GM23248 (cell line): ENCODE measurements around the gene ASB1. TPM values are rescaled to one million over a fixed set of nuclear protein-coding genes. Genes with fewer than 3 reads are reported as not detected.

ENCODE experiments used
- DNase-seq: peaks from one replicate; pipeline ENCODE4 v3.0.0-alpha.2; 2015
- H2AFZ ChIP-seq: fragments of 200-600 bp; sonication (generic); 2 replicates; pipeline ENCODE4 v1.6.1; 2016; ENCODE audit warnings: antibody characterized with exemption
- H3F3A ChIP-seq: fragments of 200-600 bp; sonication (generic); 2 replicates; pipeline ENCODE4 v1.6.1; 2016; ENCODE audit warnings: mild to moderate bottlenecking, antibody characterized with exemption, mixed run types; ENCODE audit not compliant: insufficient read depth
- H3K27ac ChIP-seq: fragments of 200-600 bp; sonication (generic); 2 replicates; pipeline ENCODE4 v1.5.1; 2016; ENCODE audit warnings: mild to moderate bottlenecking
- H3K27me3 ChIP-seq: fragments of 200-600 bp; sonication (generic); replicated peaks from 2 replicates; pipeline ENCODE4 v1.6.1; 2016; ENCODE audit warnings: mild to moderate bottlenecking; ENCODE audit not compliant: insufficient read depth
- H3K36me3 ChIP-seq: fragments of 200-600 bp; sonication (generic); 2 replicates; pipeline ENCODE4 v1.6.1; 2016; ENCODE audit warnings: low read depth, mild to moderate bottlenecking
- H3K4me1 ChIP-seq: fragments of 200-600 bp; sonication (generic); 2 replicates; pipeline ENCODE4 v1.6.1; 2016; ENCODE audit warnings: mild to moderate bottlenecking; ENCODE audit not compliant: insufficient read depth
- H3K4me2 ChIP-seq: fragments of 200-600 bp; sonication (generic); one replicate; pipeline ENCODE4 v1.6.1; 2016; ENCODE audit warnings: mild to moderate bottlenecking; ENCODE audit not compliant: unreplicated experiment
- H3K4me3 ChIP-seq: fragments of 200-600 bp; sonication (generic); 2 replicates; pipeline ENCODE4 v1.5.1; 2016; ENCODE audit warnings: mild to moderate bottlenecking
- H3K79me2 ChIP-seq: fragments of 200-600 bp; sonication (generic); 2 replicates; pipeline ENCODE4 v1.6.1; 2016; ENCODE audit warnings: mild to moderate bottlenecking; ENCODE audit not compliant: insufficient read depth
- H3K9ac ChIP-seq: fragments of 200-600 bp; sonication (generic); 2 replicates; pipeline ENCODE4 v1.6.1; 2016; ENCODE audit warnings: mild to moderate bottlenecking
- H3K9me2 ChIP-seq: fragments of 200-600 bp; sonication (generic); 2 replicates; pipeline ENCODE4 v1.6.1; 2016; ENCODE audit warnings: mixed run types, mild to moderate bottlenecking, moderate library complexity; ENCODE audit not compliant: insufficient read depth
- H3K9me3 ChIP-seq: fragments of 200-600 bp; sonication (generic); one replicate; pipeline ENCODE4 v1.6.1; 2017; ENCODE audit warnings: low read depth
- H4K20me1 ChIP-seq: fragments of 200-600 bp; sonication (generic); 2 replicates; pipeline ENCODE4 v1.6.0; 2016; ENCODE audit not compliant: insufficient read depth
- EZH2 ChIP-seq: fragments of 200-600 bp; sonication (generic); IDR thresholded peaks from 2 replicates; pipeline ENCODE4 v1.6.1; 2018; ENCODE audit warnings: antibody characterized with exemption, mild to moderate bottlenecking; ENCODE audit not compliant: insufficient read depth, poor library complexity, severe bottlenecking
- EZH2phosphoT487 ChIP-seq: fragments of 200-600 bp; sonication (generic); IDR thresholded peaks from 2 replicates; pipeline ENCODE4 v1.6.1; 2018; ENCODE audit warnings: antibody characterized with exemption, moderate library complexity, mild to moderate bottlenecking, low read depth; ENCODE audit not compliant: insufficient read depth
- WGBS, 2 experiments: methylation state at CpG; one replicate each; pipeline ENCODE4 v1.1.6; 2015 to 2017; ENCODE audit warnings: low lambda C conversion rate in 2 of 2, low coverage in 1 of 2; ENCODE audit errors: missing lambda C conversion rate in 2 of 2; 5-methylcytosine and 5-hydroxymethylcytosine counted together
- in situ Hi-C: fragments of 300-500 bp; cut with MboI; formaldehyde crosslinking; loops from 2 replicates; pipeline ENCODE4 v1.15.0; 2020
- polyA plus RNA-seq: library from polyadenylated mRNA; unstranded; fragments of >200 nt; fragmentation: Nextera tagmentation; extraction: Ambion mirVana; gene quantifications from 2 replicates; pipeline ENCODE4 v1.2.1, GENCODE V29; 2016
- total RNA-seq: library from RNA; depleted of rRNA; stranded (reverse); fragments of >200 nt; shearing (Covaris generic); gene quantifications from 2 replicates; pipeline ENCODE4 v1.2.3, GENCODE V29; 2014

Gene ASB1
- total and polyA plus RNA-seq, 2 experiments from 2014 or later = 35.3 to 35.5 TPM

DNA sequence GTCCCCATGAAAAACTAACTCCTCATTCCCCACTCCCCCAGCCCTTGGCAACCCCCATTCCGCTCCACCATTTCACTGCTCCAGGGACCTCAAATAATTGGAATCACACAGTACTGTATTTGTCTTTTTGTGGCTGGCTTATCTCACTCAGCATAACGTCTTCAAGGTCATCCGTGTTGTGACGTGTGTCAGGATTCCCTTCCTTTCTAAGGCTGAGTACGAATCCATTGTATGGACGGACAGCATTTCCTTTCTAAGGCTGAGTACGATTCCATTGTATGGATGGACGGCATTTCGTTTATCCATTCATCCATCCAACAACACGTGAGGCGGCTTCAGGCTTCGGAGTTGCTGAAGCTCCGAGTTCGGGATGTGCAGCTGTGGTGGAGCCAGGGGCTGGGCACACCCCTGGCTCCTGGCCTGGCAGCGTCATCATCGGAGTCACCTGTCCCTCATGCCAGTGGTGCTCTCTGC, 1.2 kb upstream of the ASB1 start:
- H3K27ac ChIP-seq = peak overlapping the region; percentile 93
- H3K27me3 ChIP-seq = no peaks in the 10 kb centered on the region
- in situ Hi-C loops = no loop called here
- H3K9ac ChIP-seq = peak overlapping the region; percentile 96
- 64 to 66% methylated on average over 16 of the region's 16 CpGs for WGBS, 2 experiments
- H2AFZ ChIP-seq = no peak overlapping the region
- H3K4me3 ChIP-seq = peak overlapping the region; percentile 89
- H3F3A ChIP-seq = peaks cover 44% of the 10 kb centered on the region
- H3K36me3 ChIP-seq = peaks cover 6% of the 10 kb centered on the region; the same call in 1 of the 2 replicates
- no peaks in the 10 kb centered on the region for H3K9me3 ChIP-seq
- H3K4me1 ChIP-seq = peaks cover 49% of the 10 kb centered on the region
- peaks cover 35% of the 10 kb centered on the region for H3K79me2 ChIP-seq
- H3K4me2 ChIP-seq = peak overlapping the region; percentile 83
- no peaks in the 10 kb centered on the region for H4K20me1 ChIP-seq
- DNase-seq = no peak
- TF ChIP-seq EZH2phosphoT487 (no peak), EZH2 (no peak)
- H3K9me2 ChIP-seq = no peaks in the 10 kb centered on the region

DNA sequence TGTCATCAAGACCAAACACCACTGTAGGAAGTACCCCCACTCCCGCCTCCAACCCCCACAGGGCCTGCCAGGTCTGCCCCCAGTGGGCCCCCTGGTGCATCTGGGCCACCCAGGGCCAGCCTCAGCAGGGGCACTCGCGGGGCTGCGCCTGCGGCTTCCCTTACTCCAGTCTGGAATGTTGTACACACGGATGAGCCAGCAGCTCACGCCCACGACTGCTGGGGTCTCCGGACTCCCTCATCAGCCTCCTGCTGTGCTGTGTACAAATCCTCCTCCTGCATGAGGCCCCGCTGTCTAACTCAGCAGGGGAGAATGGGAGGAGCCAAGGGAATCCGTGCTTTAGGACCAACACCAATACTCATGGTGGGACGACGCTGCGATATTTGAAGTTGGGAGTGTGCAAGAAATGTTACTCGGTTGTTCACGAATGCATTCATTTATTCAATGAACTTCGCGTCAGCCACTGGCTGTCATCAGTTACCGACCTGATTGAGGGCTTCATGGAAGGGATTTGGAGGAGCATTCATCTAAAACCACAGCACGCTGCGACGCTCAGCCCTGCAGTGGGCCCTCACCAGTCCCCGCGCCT, 654 bp upstream of the ASB1 start:
- peaks cover 41% of the 10 kb centered on the region for H3K79me2 ChIP-seq
- no peaks in the 10 kb centered on the region for H4K20me1 ChIP-seq
- peak overlapping the region; percentile 83 for H3K4me2 ChIP-seq
- DNase-seq = peak; percentile 88
- peak overlapping the region; percentile 89 for H3K4me3 ChIP-seq
- H3K9ac ChIP-seq = peak overlapping the region; percentile 96
- H3F3A ChIP-seq = peaks cover 50% of the 10 kb centered on the region
- H3K27ac ChIP-seq = peak overlapping the region; percentile 93
- 1 to 3% methylated on average over 22 to 23 of the region's 24 CpGs for WGBS, 2 experiments
- no peak for TF ChIP-seq EZH2phosphoT487
- TF ChIP-seq EZH2 = no peak
- H2AFZ ChIP-seq = peak overlapping the region; percentile 32; the same call in 1 of the 2 replicates
- in situ Hi-C loops = no loop called here
- H3K9me2 ChIP-seq = no peaks in the 10 kb centered on the region
- no peaks in the 10 kb centered on the region for H3K27me3 ChIP-seq
- no peaks in the 10 kb centered on the region for H3K9me3 ChIP-seq
- peaks cover 11% of the 10 kb centered on the region; the same call in 1 of the 2 replicates for H3K36me3 ChIP-seq
- H3K4me1 ChIP-seq = peaks cover 46% of the 10 kb centered on the region

DNA sequence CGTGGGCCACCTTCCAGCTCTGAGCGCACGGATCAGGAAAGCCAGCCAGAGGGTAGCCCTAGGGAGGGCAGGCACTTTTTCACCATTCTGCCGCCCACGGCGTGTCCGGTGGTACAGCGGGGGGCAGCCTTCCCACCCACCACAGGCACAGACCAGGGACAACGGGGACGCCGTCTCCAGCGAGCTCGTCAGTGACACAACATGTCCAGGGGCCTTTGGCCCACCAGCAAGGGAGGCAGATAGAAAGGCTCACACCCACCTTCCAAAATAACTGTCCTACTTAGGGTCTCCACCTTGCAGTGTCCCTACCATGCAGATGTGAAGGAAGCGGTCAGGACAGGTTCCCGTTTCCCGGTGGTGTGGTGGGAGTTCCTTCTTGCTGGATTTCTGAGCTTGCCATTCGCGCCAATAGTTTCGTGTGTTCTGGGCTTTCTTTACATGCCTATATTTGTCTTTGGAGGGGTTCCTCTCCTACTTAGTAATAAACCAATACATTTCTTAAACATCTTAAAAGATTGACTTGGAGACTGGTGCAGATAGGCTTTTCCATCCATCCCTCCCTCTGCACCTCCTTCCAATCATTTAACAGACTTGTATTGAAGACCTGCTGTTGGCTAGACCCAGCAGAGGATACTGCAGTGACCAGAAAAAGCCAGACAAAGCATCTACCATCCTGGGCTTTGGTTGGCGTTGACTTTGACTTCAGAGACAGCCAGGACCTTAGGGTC, 872 bp downstream of the ASB1 start:
- peaks cover 56% of the 10 kb centered on the region for H3K4me1 ChIP-seq
- peak overlapping the region; percentile 93 for H3K27ac ChIP-seq
- in situ Hi-C loops = no loop called here
- H3K4me2 ChIP-seq = peak overlapping the region; percentile 83
- H3K9me3 ChIP-seq = no peaks in the 10 kb centered on the region
- H4K20me1 ChIP-seq = no peaks in the 10 kb centered on the region
- H3K36me3 ChIP-seq = peaks cover 11% of the 10 kb centered on the region; the same call in 1 of the 2 replicates
- 1 to 3% methylated on average over 20 of the region's 20 CpGs for WGBS, 2 experiments
- peak; percentile 54 for DNase-seq
- peak overlapping the region; percentile 89 for H3K4me3 ChIP-seq
- no peaks in the 10 kb centered on the region for H3K9me2 ChIP-seq
- no peak overlapping the region for H2AFZ ChIP-seq
- no peaks in the 10 kb centered on the region for H3K27me3 ChIP-seq
- peak overlapping the region; percentile 96 for H3K9ac ChIP-seq
- peaks cover 56% of the 10 kb centered on the region for H3K79me2 ChIP-seq
- TF ChIP-seq EZH2 = no peak
- no peak for TF ChIP-seq EZH2phosphoT487
- peaks cover 63% of the 10 kb centered on the region for H3F3A ChIP-seq

DNA sequence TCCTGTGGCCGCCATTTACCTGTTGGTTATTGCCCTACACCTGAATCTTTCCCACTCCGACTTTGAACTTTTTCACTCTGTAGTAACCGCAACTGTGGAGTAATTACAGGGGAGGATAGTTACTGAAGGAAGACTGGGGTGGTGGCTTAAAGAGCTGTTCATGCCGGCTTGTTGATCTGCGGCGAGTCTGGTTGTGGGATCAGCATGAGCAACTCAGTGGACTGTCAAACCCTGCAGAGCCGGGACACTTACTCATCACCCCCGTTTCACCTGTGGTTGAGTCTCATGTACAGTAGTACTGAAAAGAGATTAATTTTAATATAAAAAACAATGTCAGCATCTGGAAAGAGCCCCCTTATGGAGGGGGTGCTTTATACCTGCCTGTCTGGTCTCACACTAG, 2.1 kb downstream of the ASB1 start:
- Histone ChIP-seq H3K4me1 (peaks cover 64% of the 10 kb centered on the region), H4K20me1 (no peaks in the 10 kb centered on the region), H3K36me3 (peaks cover 11% of the 10 kb centered on the region; the same call in 1 of the 2 replicates), H3K9me3 (no peaks in the 10 kb centered on the region), H3K27me3 (no peaks in the 10 kb centered on the region), H3K4me2 (peak overlapping the region; percentile 83), H2AFZ (no peak overlapping the region), H3F3A (peaks cover 75% of the 10 kb centered on the region), H3K4me3 (peak overlapping the region; percentile 89), H3K9ac (no peak overlapping the region), H3K9me2 (no peaks in the 10 kb centered on the region), H3K27ac (peak overlapping the region; percentile 93), H3K79me2 (peaks cover 68% of the 10 kb centered on the region)
- in situ Hi-C loops = no loop called here
- TF ChIP-seq EZH2 = no peak
- TF ChIP-seq EZH2phosphoT487 = no peak
- DNase-seq = no peak
- 81 to 82% methylated on average over 8 of the region's 8 CpGs for WGBS, 2 experiments
